Endothelial cell of umbilical vein (primary cell): Measurements from ENCODE around the gene AKAP8L. TPM values are rescaled to one million over a fixed set of nuclear protein-coding genes. Genes with fewer than 3 reads are reported as not detected.

ENCODE experiments used
- BruUV-seq: library from RNA; stranded (reverse); fragments of 400-500 nt; replicated peaks from 2 replicates; lab custom pipeline; 2021; lab: Mats Ljungman, UMichigan
- CTCF ChIA-PET: fragments of 300-600, 350-600 bp; sonication (Branson Sonifier 250); formaldehyde crosslinking; loops from one replicate; lab custom pipeline; 2021; ENCODE audit warnings: antibody characterized with exemption, inconsistent platforms; lab: Charles Lee
- POLR2A ChIA-PET: fragments of 300-600, 350-600 bp; sonication (Branson Sonifier 250); formaldehyde crosslinking; loops from one replicate; lab custom pipeline; 2021; ENCODE audit warnings: antibody characterized with exemption, inconsistent platforms; lab: Charles Lee
- DNase-seq: peaks from one replicate; pipeline ENCODE4 v3.0.0-alpha.2; 2011; ENCODE audit warnings: low read depth, low spot score
- FAIRE-seq: peaks from 2 replicates; lab custom pipeline; 2011; peaks lifted over from hg19 to GRCh38; lab: Jason Lieb, UNC
- H2AFZ ChIP-seq: 2 replicates; pipeline ENCODE4 v1.6.0; 2012; ENCODE audit warnings: low read depth, low read length, control low read depth, inconsistent platforms
- H3K27ac ChIP-seq: 2 replicates; pipeline ENCODE4 v1.5.1; 2011; ENCODE audit warnings: low read depth, mild to moderate bottlenecking, control low read depth, low read length, moderate library complexity; ENCODE audit not compliant: insufficient read depth
- H3K27me3 ChIP-seq, 2 experiments: 2 replicates each; pipeline versions ENCODE4 v1.6.0 to v1.6.1; 2011; ENCODE audit warnings: low read length in 2 of 2, mixed read lengths in 1 of 2; ENCODE audit not compliant: control insufficient read depth in 2 of 2, insufficient read depth in 2 of 2
- H3K36me3 ChIP-seq, 2 experiments: 2 replicates in 1 of 2; 3 replicates in 1 of 2; pipeline ENCODE4 v1.5.1; 2011; ENCODE audit warnings: low read length in 2 of 2, mild to moderate bottlenecking in 1 of 2, moderate library complexity in 1 of 2; ENCODE audit not compliant: control insufficient read depth in 2 of 2, insufficient read depth in 2 of 2; ENCODE audit errors: extremely low read depth in 1 of 2
- H3K4me1 ChIP-seq: 3 replicates; pipeline ENCODE4 v1.5.1; 2011; ENCODE audit warnings: mild to moderate bottlenecking, low read length; ENCODE audit not compliant: control insufficient read depth, insufficient read depth; ENCODE audit errors: extremely low read depth
- H3K4me2 ChIP-seq: 2 replicates; pipeline ENCODE4 v1.6.1; 2011; ENCODE audit warnings: low read length, control low read depth, mixed read lengths; ENCODE audit not compliant: insufficient read depth
- H3K4me3 ChIP-seq, 3 experiments: fragments of 200-600 bp in 1 of 3; sonication (generic), shearing (Covaris generic) in 1 of 3; replicated peaks in 1 of 3; 2 replicates each; pipeline ENCODE4 v1.5.1; 2011 to 2016; ENCODE audit warnings: control low read depth in 3 of 3, low read length in 3 of 3, mild to moderate bottlenecking in 2 of 3, inconsistent platforms in 1 of 3, low read depth in 1 of 3, moderate library complexity in 1 of 3; ENCODE audit not compliant: insufficient read depth in 1 of 3
- H3K79me2 ChIP-seq: 2 replicates; pipeline ENCODE4 v1.6.0; 2012; ENCODE audit warnings: low read length, inconsistent platforms; ENCODE audit not compliant: control insufficient read depth, insufficient read depth
- H3K9ac ChIP-seq: replicated peaks from 2 replicates; pipeline ENCODE3; 2011; ENCODE audit warnings: low read length, control low read depth; ENCODE audit not compliant: insufficient read depth; ENCODE audit errors: extremely low read depth
- H3K9me1 ChIP-seq: replicated peaks from 3 replicates; pipeline ENCODE4 v1.6.0; 2011; ENCODE audit warnings: mild to moderate bottlenecking, low read length; ENCODE audit not compliant: control insufficient read depth, insufficient read depth; ENCODE audit errors: extremely low read depth
- H3K9me3 ChIP-seq: replicated peaks from 2 replicates; pipeline ENCODE4 v1.5.1; 2012; ENCODE audit warnings: low read length, inconsistent platforms; ENCODE audit not compliant: control insufficient read depth, insufficient read depth
- H4K20me1 ChIP-seq: replicated peaks from 2 replicates; pipeline ENCODE3; 2011; ENCODE audit warnings: mild to moderate bottlenecking, low read length; ENCODE audit not compliant: control insufficient read depth, insufficient read depth; ENCODE audit errors: extremely low read depth
- EZH2 ChIP-seq: IDR thresholded peaks from 2 replicates; pipeline ENCODE4 v1.6.1; 2012; ENCODE audit warnings: borderline replicate concordance, low read depth, mild to moderate bottlenecking, moderate library complexity, low read length, inconsistent platforms; ENCODE audit not compliant: severe bottlenecking
- FOS ChIP-seq: IDR thresholded peaks from 2 replicates; pipeline ENCODE4 v1.6.1; 2011; ENCODE audit warnings: mild to moderate bottlenecking, low read length, moderate library complexity, borderline replicate concordance; ENCODE audit not compliant: insufficient read depth
- GATA2 ChIP-seq: IDR thresholded peaks from 2 replicates; pipeline ENCODE4 v1.7.0; 2011; ENCODE audit warnings: low read depth, mild to moderate bottlenecking, moderate library complexity, mixed read lengths, low read length; ENCODE audit not compliant: insufficient read length, insufficient read depth
- JUN ChIP-seq: IDR thresholded peaks from 2 replicates; pipeline ENCODE4 v1.6.1; 2011; ENCODE audit warnings: borderline replicate concordance, low read depth; ENCODE audit not compliant: insufficient read length, insufficient read depth
- MAX ChIP-seq: IDR thresholded peaks from 2 replicates; pipeline ENCODE4 v1.6.1; 2011; ENCODE audit not compliant: insufficient read depth, insufficient read length
- MYC ChIP-seq: IDR thresholded peaks from one replicate; pipeline ENCODE4 v1.6.1; 2011; ENCODE audit warnings: mild to moderate bottlenecking, low read depth, low read length
- POLR2A ChIP-seq: IDR thresholded peaks from 2 replicates; pipeline ENCODE4 v1.6.1; 2012; ENCODE audit warnings: low read depth, mild to moderate bottlenecking, control low read depth, low read length
- POLR2AphosphoS5 ChIP-seq: IDR thresholded peaks from 2 replicates; pipeline ENCODE4 v1.6.1; 2012; ENCODE audit warnings: low read depth, mild to moderate bottlenecking, control low read depth, low read length, moderate library complexity; ENCODE audit not compliant: insufficient read depth
- dilution Hi-C: fragments of 300-500 bp; cut with MboI; formaldehyde crosslinking; loops from one replicate; pipeline ENCODE4 v1.15.0; 2019; ENCODE audit warnings: low sequenced_read_pairs; ENCODE audit not compliant: extremely low pct_ligation_motif_present
- intact Hi-C: fragments of 100-400 bp; cut with micrococcal nuclease; formaldehyde crosslinking; loops from one replicate; pipeline ENCODE4 v1.10.0; 2022
- polyA plus RNA-seq, 4 experiments: library from polyadenylated mRNA; depleted of rRNA in 3 of 4; stranded (reverse) in 3 of 4; unstranded in 1 of 4; fragments of >200 nt; gene quantifications; 2 replicates each; pipeline versions ENCODE4 v1.2.1 to v1.2.3, GENCODE V29; 2011 to 2012; ENCODE audit warnings: missing spikeins in 1 of 4
- total RNA-seq: library from RNA; stranded (reverse); gene quantifications from 2 replicates; pipeline ENCODE4 v1.2.3, GENCODE V29; 2021
- TF ChIP-seq, protein P1 (sequence below), 2 donors: IDR thresholded peaks; 1 replicate in 1 of 2; 2 replicates in 1 of 2; pipeline ENCODE4 v1.5.1; 2011; ENCODE audit warnings: low read length in 2 of 2, mild to moderate bottlenecking in 2 of 2, moderate library complexity in 2 of 2, control low read depth in 1 of 2, inconsistent platforms in 1 of 2, low read depth in 1 of 2; ENCODE audit not compliant: insufficient read depth in 1 of 2; ENCODE audit errors: extremely low read depth in 1 of 2

The AKAP8L gene
- total and polyA plus RNA-seq, 2 donors (not counting 3 experiments of a cell fraction or from before 2014, with no cell fraction given) = 63.9 to 99.6 TPM

- BruUV-seq = no TSS peak
- Histone ChIP-seq H3K27ac (no peak overlapping the region), H3K36me3 (no peaks in the 10 kb centered on the region), H3K4me1 (peaks cover 15% of the 10 kb centered on the region), H3K27me3 (no peaks in the 10 kb centered on the region), H3K9me3 (no peaks in the 10 kb centered on the region), H3K9ac (no peak overlapping the region), H3K4me3 (no peak overlapping the region), H2AFZ (no peak overlapping the region), H3K4me2 (no peak overlapping the region), H4K20me1 (no peaks in the 10 kb centered on the region), H3K79me2 (peaks cover 27% of the 10 kb centered on the region), H3K9me1 (no peaks in the 10 kb centered on the region)
- dilution Hi-C loops (no loop called here), intact Hi-C loops (no loop called here)
- no peak for FAIRE-seq
- ChIA-PET CTCF (no interaction called here), POLR2A (no interaction called here)
- TF ChIP-seq MAX = no peak
- TF ChIP-seq POLR2A = no peak
- no peak for TF ChIP-seq MYC
- TF ChIP-seq, protein P1, sequence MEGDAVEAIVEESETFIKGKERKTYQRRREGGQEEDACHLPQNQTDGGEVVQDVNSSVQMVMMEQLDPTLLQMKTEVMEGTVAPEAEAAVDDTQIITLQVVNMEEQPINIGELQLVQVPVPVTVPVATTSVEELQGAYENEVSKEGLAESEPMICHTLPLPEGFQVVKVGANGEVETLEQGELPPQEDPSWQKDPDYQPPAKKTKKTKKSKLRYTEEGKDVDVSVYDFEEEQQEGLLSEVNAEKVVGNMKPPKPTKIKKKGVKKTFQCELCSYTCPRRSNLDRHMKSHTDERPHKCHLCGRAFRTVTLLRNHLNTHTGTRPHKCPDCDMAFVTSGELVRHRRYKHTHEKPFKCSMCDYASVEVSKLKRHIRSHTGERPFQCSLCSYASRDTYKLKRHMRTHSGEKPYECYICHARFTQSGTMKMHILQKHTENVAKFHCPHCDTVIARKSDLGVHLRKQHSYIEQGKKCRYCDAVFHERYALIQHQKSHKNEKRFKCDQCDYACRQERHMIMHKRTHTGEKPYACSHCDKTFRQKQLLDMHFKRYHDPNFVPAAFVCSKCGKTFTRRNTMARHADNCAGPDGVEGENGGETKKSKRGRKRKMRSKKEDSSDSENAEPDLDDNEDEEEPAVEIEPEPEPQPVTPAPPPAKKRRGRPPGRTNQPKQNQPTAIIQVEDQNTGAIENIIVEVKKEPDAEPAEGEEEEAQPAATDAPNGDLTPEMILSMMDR (IDR thresholded peaks at IDR 0.05; ENCODE audit: extremely low read depth in 1 of 2, insufficient read depth in 1 of 2, low read depth in 1 of 2, low read length in 2 of 2) = no peak
- no peak for TF ChIP-seq GATA2
- TF ChIP-seq FOS = no peak
- TF ChIP-seq JUN = no peak
- no peak for TF ChIP-seq EZH2
- TF ChIP-seq POLR2AphosphoS5 = no peak
- no peak for DNase-seq
Observed at GRCh38 chr19:15381429-15381828, 37.4 kb downstream of the AKAP8L start.
